Renal cortical epithelial cell (primary cell): ENCODE results near the gene ZNF763. TPM values are rescaled to one million over a fixed set of nuclear protein-coding genes. Genes with fewer than 3 reads are reported as not detected.
"Not testable (repeated sequence)": the region's sequence is repeated elsewhere in the genome, so short reads cannot be mapped to it uniquely, and the experiment has no call there.

ENCODE experiments used
- DNase-seq: peaks from one replicate; pipeline ENCODE4 v3.0.0-alpha.2; 2011; ENCODE audit warnings: low read depth
- total RNA-seq: library from RNA; depleted of rRNA; stranded (reverse); fragments of >200 nt; gene quantifications from 2 replicates; pipeline ENCODE4 v1.2.3, GENCODE V29; 2014

Gene ZNF763
- total RNA-seq = 1.7 and 5.0 TPM in 2 replicates

GRCh38 chr19:11964858-11965645 lies at the start of gene ZNF763:
TSS of gene ZNF763 (plus strand) at chr19:11965040. CDS start at chr19:11965209, 169 bp downstream.
- DNase-seq = peak; percentile 82

DNA sequence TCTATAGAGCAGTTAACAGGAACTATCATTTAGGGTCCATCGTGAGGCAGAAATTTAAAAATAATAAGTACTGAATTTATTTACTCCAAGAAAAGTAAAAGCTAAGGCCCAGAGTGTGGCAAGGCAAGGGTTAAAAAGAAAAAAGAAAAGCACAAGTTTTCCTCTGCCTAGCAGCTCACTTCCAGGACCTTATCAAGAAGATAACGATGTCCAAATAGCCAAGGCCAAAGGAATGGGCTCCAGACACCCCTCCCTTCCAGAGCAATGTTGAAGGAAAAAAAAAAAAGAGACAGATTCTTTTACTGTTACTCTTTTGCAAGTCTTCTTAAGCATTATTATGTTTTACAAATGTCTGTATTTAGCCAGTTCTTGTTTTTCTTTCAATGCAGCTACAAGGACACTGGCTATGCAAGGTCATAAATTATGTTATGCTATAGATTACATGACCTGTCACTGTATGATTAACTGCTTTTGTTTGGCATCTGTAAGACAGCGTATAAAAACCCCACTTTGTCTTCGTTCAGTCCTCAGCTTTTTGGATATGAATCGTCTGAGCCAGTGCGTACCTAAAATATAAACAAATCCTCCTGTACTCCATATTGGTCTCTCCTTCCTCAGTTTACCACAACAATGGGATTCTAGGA lies 42.9 kb upstream of the ZNF763 start:
- DNase-seq = no peak

DNA sequence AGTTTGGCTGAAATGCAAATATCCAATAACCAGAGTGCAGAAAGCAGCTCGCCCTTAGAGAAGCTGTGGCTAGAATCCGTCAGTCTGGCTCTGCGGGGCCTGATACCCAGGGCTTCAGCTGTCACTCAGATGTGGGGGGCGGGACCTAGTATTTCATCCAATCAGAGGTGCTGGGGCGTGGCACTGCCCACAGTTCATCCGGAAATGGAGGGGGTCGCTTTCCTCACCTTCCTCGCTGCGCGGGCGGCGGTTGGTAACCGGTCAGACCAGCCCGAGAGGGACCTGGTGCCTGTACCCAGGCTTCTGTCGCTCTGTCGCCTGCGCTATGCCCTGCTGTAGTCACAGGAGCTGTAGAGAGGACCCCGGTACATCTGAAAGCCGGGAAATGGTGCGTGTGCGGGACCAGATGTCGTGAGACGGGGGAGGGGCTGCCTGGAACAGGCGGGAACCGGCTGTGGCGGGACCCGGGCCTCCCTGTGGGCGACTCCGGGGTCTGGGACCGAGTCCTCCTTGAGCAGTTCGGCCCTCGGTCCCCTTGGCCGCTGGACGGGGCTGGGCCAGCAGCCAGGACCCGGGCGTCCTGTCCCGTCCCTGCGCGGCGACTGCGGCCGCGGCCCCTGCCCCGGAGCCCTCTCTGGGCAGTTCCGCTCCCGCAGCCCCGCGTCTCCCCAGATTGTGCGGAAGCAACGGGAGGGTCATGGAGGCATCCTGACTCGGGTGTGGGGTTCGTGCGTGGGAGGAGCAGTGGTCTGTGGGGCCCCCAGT lies 39.8 kb upstream of the ZNF763 start, which contains the start of gene ZNF700:
Gene ZNF700 (plus strand): TSS at position 222 of the 765 bp plus-strand sequence. CDS start 104 bp downstream, at position 326.
- DNase-seq = peak; percentile 83

DNA sequence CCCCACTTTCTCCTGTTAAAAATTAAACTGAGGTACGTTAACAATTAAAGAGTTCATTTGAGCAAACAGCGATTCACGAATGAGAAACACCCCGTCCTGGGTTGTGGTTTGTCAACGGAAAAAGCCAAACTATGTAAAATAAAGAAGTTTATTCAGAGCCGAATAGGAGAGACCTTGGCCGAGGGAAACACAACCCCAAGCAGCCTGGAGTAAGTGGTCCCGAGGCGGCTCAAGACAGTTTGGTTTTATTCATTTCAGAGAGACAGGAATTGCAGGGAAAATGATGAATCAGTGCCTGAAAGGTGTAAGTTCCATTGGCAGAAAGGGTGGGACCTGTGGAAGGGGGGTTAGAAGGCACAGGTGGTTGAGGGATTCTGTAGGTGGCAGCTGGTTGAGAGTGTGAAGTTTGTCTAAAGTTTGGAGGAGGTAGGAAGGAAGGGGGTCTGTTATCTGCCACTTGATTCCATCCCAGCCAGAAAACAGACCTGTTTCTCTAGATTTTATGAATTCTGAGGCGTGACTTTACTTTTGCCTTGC lies 39.1 kb upstream of the ZNF763 start:
- DNase-seq = peak; percentile 33

DNA sequence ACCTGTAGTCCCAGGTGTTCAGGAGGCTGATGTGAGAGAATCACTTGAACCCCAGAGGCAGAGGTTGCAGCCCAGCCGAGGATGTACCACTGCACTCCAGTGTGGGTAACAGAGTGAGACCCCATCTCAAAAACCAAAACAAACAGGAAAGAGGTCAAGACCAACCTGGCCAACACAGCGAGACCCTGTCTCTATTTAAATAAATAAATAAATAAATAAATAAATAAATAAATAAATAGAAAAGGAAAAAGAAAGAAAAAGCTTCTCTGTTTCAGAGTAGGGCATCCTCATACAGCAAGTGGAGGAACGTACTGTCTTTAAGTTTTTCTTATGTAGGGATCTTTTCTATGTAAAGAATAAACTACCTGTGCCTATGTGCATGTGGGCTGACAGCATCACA lies 37.6 kb upstream of the ZNF763 start:
- DNase-seq = no peak

- no peak for DNase-seq
Measured at GRCh38 chr19:11931051-11931450, 33.8 kb upstream of the ZNF763 start.

DNA sequence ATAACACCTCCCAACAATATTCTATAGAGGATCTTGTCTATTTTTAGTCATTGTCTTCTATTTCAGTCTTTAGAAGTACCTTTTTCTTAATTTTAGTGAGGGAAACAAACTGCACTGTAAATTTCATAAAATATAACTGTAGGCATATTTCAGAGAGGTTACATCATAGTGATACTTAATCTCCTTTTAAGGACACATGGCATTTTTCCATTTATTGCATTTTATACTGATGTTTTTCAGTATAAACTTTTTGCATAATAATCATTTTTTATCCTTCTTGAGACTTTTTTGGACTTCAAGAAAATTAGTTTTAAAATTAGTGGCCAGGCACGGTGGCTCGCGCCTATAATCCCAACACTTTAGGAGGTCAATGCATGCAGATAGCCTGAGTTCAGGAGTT lies 33.3 kb upstream of the ZNF763 start:
- DNase-seq = no peak

DNA sequence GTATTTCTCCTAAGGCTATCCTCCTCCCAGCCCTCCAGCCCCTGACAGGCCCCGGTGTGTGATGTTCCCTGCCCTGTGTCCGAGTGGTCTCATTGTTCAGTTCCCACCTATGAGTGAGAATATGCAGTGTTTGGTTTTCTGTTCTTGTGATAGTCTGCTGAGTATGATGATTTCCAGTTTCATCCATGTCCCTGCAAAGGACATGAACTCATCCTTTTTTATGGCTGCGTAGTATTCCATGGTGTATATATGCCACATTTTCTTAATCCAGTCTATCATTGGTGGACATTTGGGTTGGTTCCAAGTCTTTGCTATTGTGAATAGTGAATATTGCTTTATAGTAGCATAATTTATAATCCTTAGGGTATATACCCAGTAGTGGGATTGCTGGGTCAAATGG lies 29.0 kb upstream of the ZNF763 start:
- not testable (repeated sequence) for DNase-seq

- not testable (repeated sequence) for DNase-seq
Measured at GRCh38 chr19:11938383-11938782, 26.5 kb upstream of the ZNF763 start.

GRCh38 chr19:11941361-11941887 lies 23.4 kb upstream of the ZNF763 start:
- DNase-seq = not testable (repeated sequence)

GRCh38 chr19:11942008-11942842 lies 22.6 kb upstream of the ZNF763 start:
- DNase-seq = no peak

DNA sequence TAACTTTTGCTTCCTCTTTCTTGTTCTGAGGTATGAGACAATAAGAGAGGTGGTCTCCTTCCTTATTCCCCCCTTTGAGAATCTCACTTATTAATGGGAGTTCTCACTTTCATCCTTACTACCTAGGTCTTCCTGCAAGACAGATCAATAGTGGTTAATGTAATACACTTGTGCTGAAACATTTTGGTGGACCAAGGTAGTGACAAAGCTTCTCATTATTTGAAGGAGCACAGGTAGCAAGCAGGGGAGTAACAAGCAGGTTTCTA lies 22.1 kb upstream of the ZNF763 start:
- no peak for DNase-seq

DNA sequence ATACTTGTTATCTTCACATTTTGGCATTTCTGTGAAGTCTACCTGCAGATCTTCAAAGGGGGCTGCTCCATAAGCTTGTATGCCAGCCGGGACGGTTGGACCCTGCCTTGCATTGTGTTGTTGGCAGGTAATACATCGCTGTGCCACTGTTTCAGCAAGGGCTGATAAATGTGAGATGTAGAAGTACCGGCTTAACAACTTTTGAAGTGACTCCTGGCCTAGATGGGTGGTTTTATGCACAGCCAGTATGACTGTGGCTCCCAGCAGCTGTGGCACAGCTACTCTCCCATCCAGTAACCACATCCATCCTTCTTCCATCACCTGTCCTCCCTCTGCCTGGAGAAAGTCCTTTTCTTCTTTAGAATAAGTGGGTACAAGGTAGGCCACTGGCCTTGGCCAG lies 20.2 kb upstream of the ZNF763 start:
- no peak for DNase-seq

GRCh38 chr19:11948646-11949045 lies 16.2 kb upstream of the ZNF763 start:
- DNase-seq = no peak

DNA sequence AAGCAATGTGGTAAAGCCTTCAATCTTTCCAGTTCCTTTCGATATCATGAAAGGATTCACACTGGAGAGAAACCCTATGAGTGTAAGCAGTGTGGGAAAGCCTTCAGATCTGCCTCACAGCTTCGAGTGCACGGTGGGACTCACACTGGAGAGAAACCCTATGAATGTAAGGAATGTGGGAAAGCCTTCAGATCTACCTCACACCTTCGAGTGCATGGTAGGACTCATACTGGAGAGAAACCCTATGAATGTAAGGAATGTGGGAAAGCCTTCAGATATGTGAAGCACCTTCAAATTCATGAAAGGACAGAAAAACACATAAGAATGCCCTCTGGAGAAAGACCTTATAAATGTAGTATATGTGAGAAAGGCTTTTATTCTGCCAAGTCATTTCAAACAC lies 15.6 kb upstream of the ZNF763 start:
- DNase-seq = peak; percentile 19

- DNase-seq = not testable (repeated sequence)
Measured at GRCh38 chr19:11949614-11950080, 15.2 kb upstream of the ZNF763 start.

- DNase-seq = no peak
Measured at GRCh38 chr19:11950312-11950711, 14.5 kb upstream of the ZNF763 start.

DNA sequence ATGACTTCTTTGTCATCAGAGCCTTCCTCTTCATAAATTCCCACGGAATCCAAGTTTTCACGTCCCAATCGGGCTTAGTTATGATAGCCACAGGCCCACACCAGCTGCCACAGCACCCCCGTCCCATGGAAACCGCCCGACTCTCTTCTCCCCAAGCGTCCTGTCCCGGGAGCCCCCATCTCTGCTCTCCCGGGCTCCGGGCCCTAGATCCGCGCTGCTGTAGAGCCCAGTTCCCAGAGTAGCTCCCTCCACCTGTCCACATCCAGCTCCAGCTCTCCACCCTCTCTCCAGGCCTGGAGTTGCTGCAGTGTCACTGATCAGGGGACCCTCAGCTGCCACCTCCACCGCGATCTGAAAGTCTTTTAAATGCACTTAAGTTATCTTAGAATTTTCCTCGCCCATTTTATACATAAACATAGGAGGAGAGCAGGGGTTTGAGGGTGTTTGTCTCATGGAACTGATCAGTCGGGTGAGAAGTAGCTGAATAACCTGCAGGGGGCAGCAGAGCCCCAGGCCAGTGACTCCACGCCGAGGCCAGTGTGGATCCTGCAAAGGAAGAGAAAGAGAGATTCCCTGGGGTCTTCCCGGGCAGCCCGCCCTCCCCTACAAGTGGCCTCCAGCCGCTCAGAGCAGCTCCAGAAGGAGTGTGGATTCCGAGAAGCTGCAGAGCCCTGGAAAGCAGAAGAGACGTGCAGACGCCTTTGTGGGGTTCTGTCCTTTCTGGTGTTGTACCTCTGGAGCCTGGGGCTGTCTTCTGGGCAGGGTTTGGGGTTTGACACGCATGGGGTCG lies 1.1 kb upstream of the ZNF763 start:
- DNase-seq = peak; percentile 29

DNA sequence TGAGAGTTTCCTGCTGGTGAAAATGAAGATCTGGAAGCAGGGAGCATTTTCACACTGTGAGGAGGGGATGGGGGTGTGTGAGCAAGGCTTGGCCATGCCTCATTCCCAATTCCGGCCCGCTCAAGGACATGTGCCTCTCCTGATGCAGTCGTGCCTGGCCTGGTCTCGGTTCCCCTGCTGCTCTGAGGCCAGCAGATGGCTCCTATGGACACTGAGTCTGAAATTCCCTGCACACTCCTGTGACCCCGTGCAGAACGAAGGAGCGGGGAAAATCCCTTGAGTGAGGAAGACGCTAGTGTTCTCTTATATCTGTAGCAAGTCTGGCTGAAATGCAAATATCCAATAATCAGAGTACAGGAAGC lies 363 bp upstream of the ZNF763 start:
- no peak for DNase-seq

DNA sequence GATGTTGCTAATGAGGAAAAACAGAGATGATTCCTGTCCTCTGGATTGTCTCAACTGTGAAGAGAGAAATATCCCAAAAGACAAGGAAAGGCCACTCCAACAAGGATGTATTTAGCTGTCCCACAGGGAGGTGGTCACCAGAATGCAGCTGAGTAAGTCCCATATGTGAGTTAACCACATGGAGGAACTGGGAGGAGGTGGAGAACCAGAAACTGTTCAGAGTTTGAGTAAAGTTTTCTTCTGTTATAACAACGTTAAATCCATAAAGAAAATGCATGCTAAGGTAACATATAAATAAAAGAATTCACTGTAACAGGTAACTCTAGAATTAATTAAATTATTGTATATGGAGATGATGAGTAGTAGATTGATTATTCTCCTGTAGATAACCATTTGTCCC lies 5.3 kb downstream of the ZNF763 start:
- DNase-seq = no peak
